HCT116 (cell line): ENCODE measurements around the gene PYDC1. TPM values are rescaled to one million over a fixed set of nuclear protein-coding genes. Genes with fewer than 3 reads are reported as not detected.

Source experiments
- ATAC-seq: fragments of 200-7000 bp; cut with Tn5 transposase; 2 replicates; pipeline ENCODE4 v1.9.1; 2020; ENCODE audit warnings: mild to moderate bottlenecking, moderate library complexity
- BruUV-seq: library from RNA; stranded (reverse); fragments of 400-500 nt; replicated peaks from 2 replicates; lab custom pipeline; 2021; lab: Mats Ljungman, UMichigan
- CTCF ChIA-PET: fragments of 300-600 bp; sonication (Branson Sonifier 250); formaldehyde crosslinking; loops from one replicate; lab custom pipeline; 2021; ENCODE audit warnings: antibody characterized with exemption; lab: Charles Lee
- POLR2A ChIA-PET: fragments of 300-600, 350-600 bp; sonication (Branson Sonifier 250); formaldehyde crosslinking; loops from one replicate; lab custom pipeline; 2021; ENCODE audit warnings: antibody characterized with exemption; lab: Charles Lee
- RAD21 ChIA-PET, 2 experiments: fragments of 300-600 bp; sonication (Branson Sonifier 250); formaldehyde crosslinking; loops; one replicate each; lab custom pipeline; 2023; ENCODE audit warnings: low total read pairs in 2 of 2; ENCODE audit not compliant: uncharacterized antibody in 2 of 2, unreplicated experiment in 2 of 2, low non-redundant PET in 1 of 2; lab: Charles Lee
- DNase-seq: peaks from one replicate; pipeline ENCODE4 v3.0.0-alpha.2; 2010; ENCODE audit warnings: low read depth, low spot score
- H2AFZ ChIP-seq: fragments of 200-600 bp; shearing (Covaris generic), sonication (generic); 2 replicates; pipeline ENCODE4 v1.6.1; 2017; ENCODE audit warnings: low read depth, mixed run types, mixed read lengths, antibody characterized with exemption, low read length; ENCODE audit not compliant: poor library complexity, severe bottlenecking
- H3K27ac ChIP-seq: 2 replicates; pipeline ENCODE4 v1.5.1; 2012; ENCODE audit warnings: low read depth, low read length
- H3K27me3 ChIP-seq: fragments of 200-600 bp; sonication (generic); 2 replicates; pipeline ENCODE4 v1.6.1; 2016; ENCODE audit warnings: mixed run types, low read length, mixed read lengths; ENCODE audit not compliant: insufficient read depth
- H3K36me3 ChIP-seq, 2 experiments: fragments of 200-500 bp in 1 of 2; fragments of 200-600 bp in 1 of 2; sonication (Bioruptor generic) in 1 of 2; sonication (generic) in 1 of 2; 2 replicates each; pipeline versions ENCODE4 v1.5.1 to v1.6.1; 2014 to 2016; ENCODE audit warnings: low read length in 2 of 2, inconsistent platforms in 1 of 2, mixed read lengths in 1 of 2, mixed run types in 1 of 2; ENCODE audit not compliant: insufficient read depth in 2 of 2, control insufficient read depth in 1 of 2
- H3K4me1 ChIP-seq, 2 experiments: fragments of 200-600 bp in 1 of 2; sonication (generic) in 1 of 2; 2 replicates each; pipeline versions ENCODE4 v1.5.1 to v1.6.1; 2012 to 2017; ENCODE audit warnings: low read length in 2 of 2, inconsistent platforms in 1 of 2, mild to moderate bottlenecking in 1 of 2, mixed read lengths in 1 of 2, mixed run types in 1 of 2, moderate library complexity in 1 of 2; ENCODE audit not compliant: insufficient read depth in 2 of 2, control insufficient read depth in 1 of 2
- H3K4me2 ChIP-seq: fragments of 200-600 bp; sonication (generic); 2 replicates; pipeline ENCODE4 v1.6.1; 2017; ENCODE audit warnings: mixed run types, low read length, mixed read lengths
- H3K4me3 ChIP-seq, 2 experiments: fragments of 200-600 bp in 1 of 2; sonication (generic) in 1 of 2; replicated peaks in 1 of 2; 2 replicates each; pipeline ENCODE4 v1.5.1; 2011 to 2016; ENCODE audit warnings: low read length in 2 of 2, control low read depth in 1 of 2, low read depth in 1 of 2, mild to moderate bottlenecking in 1 of 2, mixed read lengths in 1 of 2, mixed run types in 1 of 2
- H3K79me2 ChIP-seq: fragments of 200-600 bp; sonication (generic); 2 replicates; pipeline ENCODE4 v1.6.1; 2017; ENCODE audit warnings: mild to moderate bottlenecking, mixed run types, low read length, moderate library complexity, mixed read lengths; ENCODE audit not compliant: insufficient read depth
- H3K9ac ChIP-seq: fragments of 200-600 bp; sonication (generic); 2 replicates; pipeline ENCODE4 v1.6.1; 2016; ENCODE audit warnings: low read length, mixed read lengths
- H3K9me2 ChIP-seq: fragments of 200-600 bp; sonication (generic), shearing (Covaris generic); 2 replicates; pipeline ENCODE4 v1.6.1; 2017; ENCODE audit warnings: mixed run types, mild to moderate bottlenecking, moderate library complexity; ENCODE audit not compliant: insufficient read depth
- H3K9me3 ChIP-seq, 2 experiments: fragments of 200-500 bp in 1 of 2; fragments of 200-600 bp in 1 of 2; sonication (Bioruptor generic) in 1 of 2; sonication (generic) in 1 of 2; 2 replicates each; pipeline ENCODE4 v1.6.1; 2014 to 2017; ENCODE audit warnings: low read length in 2 of 2, mixed read lengths in 2 of 2, inconsistent platforms in 1 of 2, low read depth in 1 of 2, mild to moderate bottlenecking in 1 of 2, mixed run types in 1 of 2, moderate library complexity in 1 of 2; ENCODE audit not compliant: control insufficient read depth in 1 of 2, insufficient read depth in 1 of 2
- H4K20me1 ChIP-seq: fragments of 200-600 bp; sonication (generic), shearing (Covaris generic); 2 replicates; pipeline ENCODE4 v1.6.1; 2017; ENCODE audit warnings: mixed run types, mild to moderate bottlenecking, moderate library complexity; ENCODE audit not compliant: insufficient read depth
- ATF3 ChIP-seq: IDR thresholded peaks from 2 replicates; pipeline ENCODE4 v1.6.1; 2012
- CBX3 ChIP-seq: IDR thresholded peaks from 2 replicates; pipeline ENCODE4 v1.6.1; 2012; ENCODE audit warnings: low read depth
- CEBPB ChIP-seq: IDR thresholded peaks from 2 replicates; pipeline ENCODE4 v1.6.1; 2012; ENCODE audit warnings: low read depth
- CTCF ChIP-seq, 3 experiments: fragments of 200-600 bp in 1 of 3; sonication (generic) in 1 of 3; IDR thresholded peaks in 2 of 3; conservative IDR thresholded peaks in 1 of 3; 2 replicates each; pipeline ENCODE4 v1.5.1; 2012 to 2017; ENCODE audit warnings: low read depth in 2 of 3, low read length in 2 of 3, antibody characterized with exemption in 1 of 3, borderline replicate concordance in 1 of 3, control low read depth in 1 of 3, mild to moderate bottlenecking in 1 of 3, mixed read lengths in 1 of 3, mixed run types in 1 of 3, moderate library complexity in 1 of 3; ENCODE audit not compliant: insufficient read depth in 1 of 3
- EGR1 ChIP-seq: IDR thresholded peaks from 2 replicates; pipeline ENCODE4 v1.6.1; 2012; ENCODE audit warnings: low read depth
- ELF1 ChIP-seq: IDR thresholded peaks from 2 replicates; pipeline ENCODE4 v1.6.1; 2012; ENCODE audit warnings: low read depth, borderline replicate concordance
- EZH2 ChIP-seq: fragments of 200-600 bp; sonication (generic); IDR thresholded peaks from 2 replicates; pipeline ENCODE4 v1.6.1; 2017; ENCODE audit warnings: antibody characterized with exemption, mixed run types
- EZH2phosphoT487 ChIP-seq: fragments of 200-600 bp; IDR thresholded peaks from 2 replicates; pipeline ENCODE4 v1.6.1; 2018; ENCODE audit warnings: antibody characterized with exemption, borderline replicate concordance
- JUND ChIP-seq: IDR thresholded peaks from 2 replicates; pipeline ENCODE4 v1.6.1; 2012
- MAX ChIP-seq: IDR thresholded peaks from 2 replicates; pipeline ENCODE4 v1.6.1; 2012
- POLR2A ChIP-seq: IDR thresholded peaks from 2 replicates; pipeline ENCODE4 v1.7.0; 2011; ENCODE audit warnings: borderline replicate concordance; ENCODE audit not compliant: insufficient read depth, insufficient read length; ENCODE audit errors: extremely low read depth
- POLR2AphosphoS5 ChIP-seq: IDR thresholded peaks from 2 replicates; pipeline ENCODE4 v1.6.1; 2011; ENCODE audit warnings: mild to moderate bottlenecking, low read depth, low read length, moderate library complexity
- REST ChIP-seq: IDR thresholded peaks from 2 replicates; pipeline ENCODE4 v1.6.1; 2012; ENCODE audit warnings: low read depth
- SIN3A ChIP-seq: IDR thresholded peaks from 2 replicates; pipeline ENCODE4 v1.6.1; 2012; ENCODE audit warnings: low read depth
- SRF ChIP-seq: IDR thresholded peaks from 2 replicates; pipeline ENCODE4 v1.6.1; 2012; ENCODE audit warnings: low read depth
- TCF7L2 ChIP-seq: IDR thresholded peaks from 2 replicates; pipeline ENCODE4 v1.7.0; 2011; ENCODE audit warnings: borderline replicate concordance, inconsistent platforms; ENCODE audit not compliant: insufficient read depth, insufficient read length; ENCODE audit errors: extremely low read depth
- YY1 ChIP-seq: IDR thresholded peaks from 2 replicates; pipeline ENCODE4 v1.6.1; 2011; ENCODE audit warnings: low read length, low read depth, moderate library complexity, mild to moderate bottlenecking; ENCODE audit not compliant: insufficient replicate concordance; ENCODE audit errors: extremely low read depth
- ZBTB33 ChIP-seq: IDR thresholded peaks from 2 replicates; pipeline ENCODE4 v1.6.1; 2011; ENCODE audit warnings: mild to moderate bottlenecking, low read length, moderate library complexity; ENCODE audit not compliant: insufficient replicate concordance; ENCODE audit errors: extremely low read depth
- ZFX ChIP-seq: fragments of 450-650 bp; IDR thresholded peaks from 2 replicates; pipeline ENCODE4 v1.6.1; 2017
- ZNF274 ChIP-seq: fragments of 200-500 bp; sonication (Bioruptor generic); IDR thresholded peaks from 2 replicates; pipeline ENCODE4 v1.6.1; 2014; ENCODE audit warnings: mild to moderate bottlenecking, low read depth, low read length, inconsistent platforms
- intact Hi-C: fragments of 100-400 bp; cut with micrococcal nuclease; formaldehyde crosslinking; loops from 2 replicates; pipeline ENCODE4 v1.10.0; 2022
- total RNA-seq: library from RNA; stranded (reverse); gene quantifications from one replicate; pipeline ENCODE4 v1.2.1, GENCODE V29; 2021; ENCODE audit not compliant: unreplicated experiment

PYDC1 gene
- total RNA-seq, 1 experiment from 2014 or later = not detected

GRCh38 chr16:31238041-31238440 is 21.1 kb upstream of the PYDC1 start:
- no peaks in the 10 kb centered on the region for H3K9me3 ChIP-seq
- RAD21 ChIA-PET = no interaction called here
- POLR2A ChIA-PET = no interaction called here

More at GRCh38 chr16:31238041-31238440, 21.1 kb upstream of the PYDC1 start:
- intact Hi-C loops = no loop called here
- CTCF ChIA-PET = no interaction called here
- H3K79me2 ChIP-seq = no peaks in the 10 kb centered on the region
- no peak overlapping the region for H2AFZ ChIP-seq
- no peaks in the 10 kb centered on the region for H4K20me1 ChIP-seq
- H3K36me3 ChIP-seq = no peaks in the 10 kb centered on the region
- H3K4me3 ChIP-seq = no peak overlapping the region
- no peak overlapping the region for H3K4me2 ChIP-seq
- no TSS peak for BruUV-seq
- no peak overlapping the region for H3K27ac ChIP-seq
- H3K4me1 ChIP-seq = no peaks in the 10 kb centered on the region
- DNase-seq (no peak), ATAC-seq (no peak)
- no peaks in the 10 kb centered on the region for H3K27me3 ChIP-seq
- no peak for TF ChIP-seq POLR2A
- TF ChIP-seq CEBPB = no peak
- TF ChIP-seq MAX = no peak
- TF ChIP-seq EGR1 = no peak
- TF ChIP-seq ZNF274 = no peak
- TF ChIP-seq JUND = no peak
- no peak for TF ChIP-seq ZFX
- no peak for TF ChIP-seq YY1
- TF ChIP-seq TCF7L2 = no peak
- TF ChIP-seq CTCF (IDR thresholded peaks at IDR 0.05 in 2 of 3, conservative IDR thresholded peaks at IDR 0.05 in 1 of 3; ENCODE audit: borderline replicate concordance in 1 of 3, insufficient read depth in 1 of 3, low read depth in 2 of 3, low read length in 2 of 3) = no peak
- TF ChIP-seq POLR2AphosphoS5 = no peak
- no peak for TF ChIP-seq CBX3
- no peak for TF ChIP-seq SRF
- no peak for TF ChIP-seq REST
- TF ChIP-seq ATF3 = no peak
- no peak for TF ChIP-seq EZH2
- no peak for TF ChIP-seq ELF1
- TF ChIP-seq EZH2phosphoT487 = no peak
- no peak for TF ChIP-seq ZBTB33
- no peak for TF ChIP-seq SIN3A
- H3K9me2 ChIP-seq = no peaks in the 10 kb centered on the region
- no peak overlapping the region for H3K9ac ChIP-seq
